GM19043 (cell line): ENCODE measurements around the gene OSBPL2.

Source experiments
- ATAC-seq: cut with Tn5 transposase; IDR thresholded peaks from one replicate; pipeline ENCODE4 v1.9.1; 2021; ENCODE audit warnings: low read depth; ENCODE audit not compliant: unreplicated experiment

OSBPL2 gene

DNA sequence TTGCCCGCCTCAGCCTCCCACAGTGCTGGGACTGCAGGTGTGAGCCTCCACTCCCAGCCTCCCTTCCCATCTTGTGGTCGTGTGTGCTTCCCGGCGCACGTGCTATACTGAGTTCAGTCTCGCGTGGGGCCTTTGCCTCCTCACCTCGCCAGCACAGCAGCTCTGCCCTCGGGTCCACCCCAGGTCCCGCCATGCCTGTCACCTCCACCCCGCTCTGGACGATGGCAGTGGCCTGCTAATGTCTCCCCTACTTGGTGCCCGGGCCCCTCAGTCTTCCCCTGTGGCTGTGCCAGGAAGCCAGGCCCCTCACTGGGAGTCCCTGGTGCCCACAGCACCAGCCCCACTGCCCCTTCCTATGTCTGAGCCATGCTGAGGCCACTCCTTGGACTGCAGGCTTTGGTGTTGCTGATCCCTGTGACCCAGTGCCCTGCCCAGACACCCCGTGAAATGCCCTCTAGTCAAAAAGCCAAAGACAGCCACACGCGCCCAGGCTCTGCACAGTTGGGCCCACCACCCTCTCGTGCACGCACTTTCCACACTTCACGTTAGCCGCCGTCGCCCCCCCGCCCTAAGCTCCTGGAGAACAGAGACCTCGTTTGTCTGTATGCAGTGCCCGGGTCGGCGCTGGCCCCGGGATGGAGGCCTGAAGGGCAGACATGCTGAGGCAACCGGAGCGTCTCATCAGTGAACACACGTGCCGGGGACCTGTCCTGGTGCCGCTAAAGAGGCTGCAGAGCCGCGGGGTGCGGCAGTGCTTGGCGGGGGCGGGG lies 32.5 kb upstream of the OSBPL2 start:
- no peak for ATAC-seq

DNA sequence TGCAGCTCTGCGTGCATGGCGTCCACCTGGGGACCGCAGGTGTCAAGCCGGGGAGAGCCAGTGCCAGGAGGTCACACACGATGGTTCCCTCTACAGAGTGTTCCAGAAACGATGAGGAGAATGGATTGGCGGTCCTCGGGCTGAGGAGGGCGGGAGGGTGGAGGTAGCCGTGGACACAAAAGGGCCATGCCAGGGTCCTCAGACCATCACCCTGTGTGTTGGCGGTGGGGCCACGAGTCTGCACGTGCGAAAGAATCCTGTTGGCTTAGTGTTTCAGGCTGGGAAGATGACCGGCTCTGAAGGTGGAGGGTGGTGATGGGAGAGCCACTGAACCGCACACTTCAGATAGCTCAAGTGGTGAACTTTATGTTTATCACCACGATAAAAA lies 31.9 kb upstream of the OSBPL2 start:
- ATAC-seq: no peak

DNA sequence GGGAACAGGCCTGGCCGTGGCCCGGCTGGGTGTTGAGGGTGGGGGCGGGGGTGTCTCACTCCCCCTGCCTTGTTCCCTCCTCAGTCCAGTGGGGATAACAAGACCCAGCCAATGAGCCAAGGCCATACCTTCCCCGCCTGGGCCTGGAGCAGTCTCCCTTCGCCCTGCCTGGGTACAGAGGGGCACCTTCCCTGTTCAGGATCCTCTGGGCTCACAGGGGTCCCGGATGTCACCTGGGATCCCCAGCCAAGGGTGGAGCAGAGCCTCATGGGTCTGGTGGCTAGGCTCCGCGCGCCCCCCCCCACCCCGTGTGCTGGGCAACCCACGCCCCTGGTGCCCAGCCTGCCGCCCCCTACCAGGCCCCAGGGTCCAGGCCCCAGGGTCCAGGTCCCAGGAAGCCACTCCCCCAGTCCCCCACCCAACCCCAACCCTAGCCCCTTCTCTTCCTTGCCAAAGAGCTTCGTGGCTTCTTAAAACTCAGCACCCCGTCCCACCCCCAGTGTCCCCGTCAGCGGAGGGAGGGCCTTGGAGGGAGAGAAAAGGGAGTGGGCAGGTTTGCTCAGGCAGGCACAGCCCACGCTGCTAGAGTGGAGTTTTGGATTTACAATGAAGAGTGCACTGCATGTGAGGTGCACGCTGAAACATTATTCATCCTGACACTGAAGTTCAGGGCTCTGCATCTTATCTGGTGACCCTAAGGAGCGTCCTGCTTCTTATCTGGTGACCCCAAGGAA lies 30.1 kb upstream of the OSBPL2 start:
- no peak for ATAC-seq

DNA sequence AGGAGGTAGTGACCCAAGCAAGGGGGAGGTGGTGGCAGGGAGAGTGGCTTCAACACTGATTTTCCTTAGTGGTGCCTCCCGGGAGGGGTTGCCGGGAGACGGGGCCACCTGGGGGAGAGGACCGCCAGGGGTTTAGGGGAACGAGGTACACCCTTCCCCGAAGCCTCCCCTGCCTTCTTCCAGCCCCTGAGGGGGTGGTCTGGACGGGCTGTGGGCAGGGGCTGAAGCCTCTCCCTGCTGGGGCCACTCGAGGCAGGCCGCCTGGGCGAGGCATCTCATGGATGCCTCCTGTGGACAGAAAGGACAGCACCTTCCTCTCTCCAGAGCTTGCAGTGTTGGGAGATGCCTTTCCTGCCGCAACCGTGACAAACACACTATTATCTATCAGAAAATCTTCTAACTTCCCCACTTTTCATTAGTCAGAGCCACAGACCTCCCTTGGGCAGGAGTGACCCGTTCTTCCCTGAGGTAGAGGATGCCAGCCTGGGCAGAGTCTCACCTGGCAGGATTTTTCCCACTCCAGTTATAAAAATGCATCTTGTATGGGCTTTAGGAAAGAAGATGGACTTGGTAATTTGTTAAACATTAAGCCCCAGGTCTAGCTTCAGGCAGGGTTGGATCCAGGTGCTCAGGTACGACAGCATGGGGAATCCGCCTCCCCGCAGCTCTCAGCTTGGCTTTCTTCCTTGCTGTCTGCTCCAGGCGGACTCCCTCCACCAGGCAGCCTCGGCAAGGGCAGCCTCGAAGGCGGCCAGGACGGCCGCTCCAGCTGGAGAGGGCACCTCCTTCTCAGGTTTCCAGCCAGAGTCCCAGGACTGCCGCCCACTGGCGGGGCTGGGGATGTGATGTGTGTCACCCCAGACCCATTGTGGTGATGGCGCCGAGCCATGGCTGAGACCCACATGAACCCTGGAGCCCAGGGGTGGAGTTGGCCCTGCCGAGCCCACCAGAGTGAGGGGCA lies 29.2 kb upstream of the OSBPL2 start:
- no peak for ATAC-seq

DNA sequence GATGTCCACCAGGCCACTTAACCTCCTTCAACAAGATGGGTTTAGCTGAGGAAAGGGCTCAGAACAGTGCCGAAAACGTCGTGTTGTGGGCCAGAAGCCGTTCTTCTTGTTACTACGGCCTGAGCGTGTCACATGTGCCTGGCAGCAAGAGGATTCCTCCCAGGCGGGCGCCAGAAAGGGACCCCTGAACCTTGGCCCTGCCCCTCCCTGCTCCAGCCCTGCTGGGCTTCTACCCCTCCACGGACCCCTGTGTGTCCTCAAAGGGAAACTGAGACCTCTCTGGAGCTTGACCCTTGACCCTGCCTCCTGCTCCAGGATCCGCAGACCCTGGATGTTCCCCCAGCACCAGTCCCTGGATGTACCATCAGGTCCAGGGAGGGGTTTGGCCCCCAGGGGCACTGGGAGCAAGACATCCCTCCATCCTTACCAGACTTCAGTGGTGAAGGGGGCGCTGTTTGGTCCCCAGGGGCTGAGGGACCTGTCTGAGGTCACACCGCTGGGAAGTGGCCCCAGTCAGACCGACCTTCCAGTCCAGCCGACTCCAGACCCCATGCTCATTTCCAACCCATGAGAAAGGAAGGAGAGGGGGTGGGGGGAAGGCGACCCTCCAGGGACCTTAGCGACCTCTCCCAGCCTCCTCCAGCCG lies 28.3 kb upstream of the OSBPL2 start:
- no peak for ATAC-seq

DNA sequence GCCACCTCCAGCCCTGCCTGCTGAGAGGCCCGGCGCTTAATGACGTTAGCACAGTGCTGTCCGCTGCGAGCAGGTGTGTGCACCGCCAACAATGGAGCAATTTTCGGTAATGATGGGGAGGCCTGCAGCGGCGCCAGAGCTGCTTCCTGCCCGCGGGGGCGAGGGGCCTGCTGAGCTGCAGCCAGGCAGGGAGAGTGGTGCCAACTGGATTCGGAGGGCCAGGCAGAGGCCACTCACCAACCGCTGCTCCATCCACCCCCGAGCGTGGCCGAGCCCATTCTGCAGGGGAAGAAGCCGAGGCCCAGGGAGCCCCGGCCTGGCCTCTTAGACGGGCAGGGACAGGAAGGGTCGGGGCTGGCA lies 27.8 kb upstream of the OSBPL2 start:
- no peak for ATAC-seq

DNA sequence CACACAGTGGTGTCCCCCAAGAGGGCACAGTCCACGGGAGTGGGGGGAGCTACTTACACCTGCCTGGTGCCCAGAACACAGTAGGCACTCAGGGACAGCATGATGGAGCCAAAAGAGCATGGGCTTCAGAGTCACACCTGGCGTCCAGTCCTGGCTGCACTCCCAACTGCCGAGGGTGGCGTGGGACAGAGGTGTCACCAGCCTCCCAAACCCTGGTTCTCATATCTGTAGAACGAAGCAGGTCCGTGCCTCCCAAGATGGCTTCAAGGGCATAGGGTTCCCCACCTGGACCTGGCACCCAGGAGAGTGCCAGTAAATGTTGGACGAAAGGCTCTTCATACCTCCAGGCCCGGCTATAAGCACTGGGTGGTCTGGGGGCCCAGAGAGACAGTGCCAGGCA lies 27.1 kb upstream of the OSBPL2 start:
- ATAC-seq: no peak

DNA sequence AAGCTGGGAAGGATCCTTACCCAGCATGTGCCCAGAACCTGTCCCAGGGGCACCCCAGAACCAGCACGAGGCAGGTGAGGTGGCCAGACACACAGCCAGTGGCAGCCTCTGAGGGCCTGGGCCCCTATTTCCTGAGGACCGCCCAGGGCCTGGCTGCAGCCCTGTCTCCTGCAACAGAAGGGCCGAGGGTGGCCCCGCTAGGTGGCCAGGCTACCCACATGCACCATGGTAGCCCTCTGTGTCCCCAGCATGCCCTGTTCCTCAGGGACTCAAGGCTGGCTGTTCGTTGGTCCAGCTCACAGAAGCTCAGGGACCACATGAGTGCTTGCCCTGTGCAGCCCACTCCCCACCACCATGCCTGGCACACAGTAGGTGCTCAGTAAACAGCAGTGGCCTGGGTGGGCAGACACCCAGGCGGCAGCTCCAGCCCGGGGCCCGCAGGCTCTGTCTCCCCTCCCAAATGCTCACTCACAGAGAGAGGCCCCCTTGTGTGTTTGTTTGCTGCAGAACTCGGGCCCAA lies 26.5 kb upstream of the OSBPL2 start:
- no peak for ATAC-seq

DNA sequence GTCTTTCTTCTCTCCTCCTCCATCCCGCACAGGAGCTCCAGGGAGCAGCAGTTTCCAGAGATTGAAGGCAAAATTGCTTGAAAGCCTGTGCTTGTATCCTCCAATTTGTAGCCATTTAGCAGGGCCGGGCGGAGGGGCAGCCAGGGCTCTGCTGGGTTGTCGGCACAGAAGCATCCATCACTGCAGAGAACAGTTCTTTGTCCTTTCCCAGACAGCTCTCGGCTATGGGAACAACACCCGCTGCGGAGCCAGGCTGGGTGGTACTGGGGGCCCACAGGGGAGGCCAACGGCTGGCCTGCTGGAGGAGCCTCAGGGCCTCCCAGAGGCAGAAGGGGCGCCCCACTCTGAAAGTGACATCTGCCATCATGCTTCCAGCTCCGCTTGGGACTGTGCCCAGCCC lies 26.0 kb upstream of the OSBPL2 start:
- no peak for ATAC-seq

DNA sequence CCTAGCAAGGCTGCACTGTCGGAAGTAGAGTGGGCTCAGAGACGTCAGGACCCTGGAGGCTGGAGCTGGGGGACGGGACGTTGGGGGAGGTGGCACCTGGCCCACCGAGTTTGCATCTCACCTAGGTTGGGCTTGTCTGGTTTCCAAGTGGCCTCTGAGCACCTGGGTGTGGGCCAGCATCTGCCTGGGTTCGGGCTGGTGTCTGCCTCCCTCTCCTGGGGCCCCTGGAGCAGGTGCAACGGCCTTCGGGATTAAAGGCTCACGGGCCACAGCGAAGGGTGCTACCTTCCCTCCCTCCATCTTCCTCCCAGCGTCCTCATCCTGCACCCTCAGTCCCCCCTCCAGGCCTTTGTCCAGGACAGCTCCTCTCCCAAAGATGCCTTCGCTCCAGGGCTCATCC lies 24.3 kb upstream of the OSBPL2 start:
- no peak for ATAC-seq

DNA sequence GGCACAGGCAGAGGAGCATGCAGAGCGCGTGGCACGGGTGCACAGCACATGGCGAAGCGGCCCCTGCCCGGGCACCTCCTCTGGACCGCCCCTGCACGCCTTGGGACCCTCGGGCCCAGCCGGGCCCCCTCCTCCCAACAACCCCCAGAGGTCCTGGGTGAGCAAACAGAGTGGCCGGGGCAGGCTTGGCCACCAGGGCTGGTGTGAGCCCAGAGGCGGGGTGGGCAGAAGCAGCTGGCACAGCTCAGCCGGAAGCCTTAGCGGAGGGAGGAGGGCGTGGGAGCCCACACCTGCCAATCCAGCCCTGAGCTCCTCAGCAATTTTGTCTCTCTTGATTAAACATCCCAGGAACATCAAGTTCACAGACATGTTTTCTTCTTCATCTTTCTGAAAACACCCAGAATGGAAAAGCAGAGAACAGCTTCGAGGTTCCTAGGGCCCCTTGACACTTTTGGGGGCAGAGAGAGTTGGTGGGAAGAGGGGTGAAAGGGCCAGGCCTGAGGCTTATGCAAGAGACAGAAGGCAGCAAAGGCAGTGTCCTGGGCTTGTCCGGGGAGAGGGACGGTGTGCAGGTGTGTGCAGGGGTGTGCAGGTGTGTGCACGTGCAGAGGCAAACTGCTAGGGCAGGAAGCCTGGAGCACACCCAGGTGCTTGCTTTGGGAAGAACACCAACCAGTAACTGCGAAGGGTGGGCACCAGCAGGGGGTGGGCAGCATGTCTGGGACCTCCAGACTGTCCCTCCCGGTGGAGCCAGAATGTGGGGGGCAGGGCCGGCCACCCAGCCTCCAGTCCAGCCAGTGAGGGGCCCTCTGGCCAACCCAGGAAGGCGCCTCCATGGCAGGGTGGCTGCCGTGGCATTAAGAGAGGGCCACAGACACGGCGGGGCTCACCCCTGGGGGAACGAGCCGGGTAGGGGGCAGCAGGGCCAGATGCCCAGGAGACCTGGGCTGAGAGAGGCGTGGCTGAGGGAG lies 23.0 kb upstream of the OSBPL2 start:
- no peak for ATAC-seq

DNA sequence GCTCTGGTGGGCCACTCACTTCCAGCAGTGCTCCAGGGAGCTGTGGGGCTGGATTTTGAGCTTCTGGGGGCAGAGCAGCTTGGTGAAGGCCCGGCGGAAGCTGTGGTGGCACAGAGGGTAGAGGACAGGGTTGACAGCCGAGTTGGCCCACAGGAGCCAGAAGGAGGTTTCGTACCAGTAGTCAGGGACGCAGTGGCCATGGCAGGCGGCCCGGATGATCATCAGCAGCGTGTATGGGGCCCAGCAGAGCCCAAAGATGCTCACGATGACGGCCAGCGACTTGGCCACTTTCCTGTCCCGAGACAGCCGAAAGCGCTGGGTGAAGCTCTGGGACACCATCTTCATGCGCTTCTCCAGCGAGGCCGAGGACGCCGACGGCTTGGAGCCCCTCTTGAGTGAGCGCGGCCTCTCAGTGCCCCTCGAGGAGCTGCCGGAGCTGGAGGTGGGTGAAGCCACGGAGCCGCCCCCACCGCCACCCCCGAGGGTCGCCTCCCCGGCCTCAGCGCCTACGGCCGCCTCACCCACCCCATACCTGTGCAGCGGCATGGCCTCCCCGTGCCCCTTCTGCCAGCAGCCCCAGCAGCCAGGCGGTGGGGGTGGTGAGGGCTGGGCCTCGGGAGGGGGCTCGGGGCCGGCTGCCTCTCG lies 22.2 kb upstream of the OSBPL2 start:
- no peak for ATAC-seq

DNA sequence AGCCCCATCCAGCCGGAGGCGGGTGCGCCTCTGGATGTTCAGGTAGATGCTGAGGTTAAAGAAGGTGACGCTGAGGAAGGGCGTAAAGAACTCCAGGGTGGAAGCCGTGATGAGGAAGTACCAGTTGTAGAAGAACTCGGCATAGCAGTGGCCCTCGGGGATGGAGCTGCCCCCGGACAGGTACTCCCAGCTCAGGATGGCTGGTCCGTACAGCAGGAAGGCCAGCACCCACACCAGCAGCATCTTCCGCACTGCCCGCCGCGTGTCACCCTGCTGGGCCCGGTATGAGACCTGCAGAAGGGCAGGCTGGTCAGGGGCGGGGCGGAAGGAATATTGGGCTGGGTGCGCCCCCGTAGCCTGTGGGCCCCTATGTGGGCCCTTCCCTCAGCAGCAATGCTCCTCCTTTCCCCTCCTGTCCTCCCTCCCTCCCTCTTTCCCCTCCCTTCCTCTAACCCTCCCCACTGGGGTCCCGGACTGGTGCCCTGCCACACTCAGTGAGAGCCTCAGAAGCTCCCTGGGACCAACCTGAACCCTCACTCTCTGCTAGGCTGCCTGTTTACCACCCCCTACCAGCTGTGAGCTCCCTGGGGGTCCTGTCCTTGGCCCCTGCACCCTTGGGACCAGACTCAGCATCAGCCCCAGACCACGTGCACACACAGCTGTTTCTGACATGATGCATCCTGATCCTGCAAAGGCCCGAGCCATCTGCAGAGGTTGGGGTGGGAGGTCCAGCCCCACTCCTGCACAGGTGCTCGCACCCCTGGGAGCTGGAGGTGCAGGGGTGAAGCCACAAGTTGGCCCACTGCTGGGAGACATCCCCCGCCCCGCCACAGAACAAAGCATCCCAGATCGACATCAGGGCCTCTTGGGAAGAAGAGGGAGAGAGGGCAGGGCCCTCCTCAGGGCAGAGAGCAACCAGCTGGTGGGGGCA lies 21.4 kb upstream of the OSBPL2 start:
- no peak for ATAC-seq

DNA sequence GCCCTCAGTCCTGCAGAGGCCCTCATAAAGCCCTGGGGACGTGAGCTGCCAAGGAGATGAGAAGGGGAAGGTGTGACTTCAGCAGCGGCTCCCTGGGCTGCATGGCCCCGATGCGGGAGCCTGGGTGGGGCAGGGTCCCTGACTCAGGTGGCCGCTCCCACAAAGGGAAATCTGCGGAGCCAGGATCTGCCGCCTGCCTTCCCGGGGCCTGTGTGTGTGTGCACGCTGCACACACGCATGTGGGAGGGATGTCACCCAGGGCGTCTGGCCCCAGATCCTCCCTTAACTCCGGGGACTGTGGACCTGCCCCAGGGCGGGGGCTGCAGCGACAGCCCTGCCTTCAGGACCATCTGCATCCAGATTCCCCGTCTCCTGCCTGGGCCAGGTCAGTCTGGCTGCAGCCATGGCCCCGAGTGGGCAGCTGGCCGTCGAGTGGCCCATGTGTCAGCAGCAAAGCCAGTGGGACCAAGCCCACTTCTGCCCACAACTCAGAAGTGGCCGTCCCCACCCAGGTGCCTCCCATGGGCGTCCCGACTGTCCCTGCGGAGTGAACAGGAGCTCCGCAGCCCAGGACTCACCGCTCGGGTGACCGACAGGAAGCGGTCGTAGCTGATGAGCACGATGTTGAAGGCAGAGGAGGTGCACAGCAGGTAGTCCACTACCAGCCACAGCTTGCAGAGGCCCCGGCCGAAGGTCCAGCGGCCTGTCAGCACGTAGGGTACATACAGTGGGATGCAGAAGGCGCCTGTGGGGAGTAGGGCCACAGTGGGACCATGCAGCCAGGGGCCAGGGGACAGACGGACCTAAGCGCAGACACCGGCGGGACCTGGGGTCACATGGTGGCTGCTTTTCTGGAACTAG lies 20.2 kb upstream of the OSBPL2 start:
- no peak for ATAC-seq

DNA sequence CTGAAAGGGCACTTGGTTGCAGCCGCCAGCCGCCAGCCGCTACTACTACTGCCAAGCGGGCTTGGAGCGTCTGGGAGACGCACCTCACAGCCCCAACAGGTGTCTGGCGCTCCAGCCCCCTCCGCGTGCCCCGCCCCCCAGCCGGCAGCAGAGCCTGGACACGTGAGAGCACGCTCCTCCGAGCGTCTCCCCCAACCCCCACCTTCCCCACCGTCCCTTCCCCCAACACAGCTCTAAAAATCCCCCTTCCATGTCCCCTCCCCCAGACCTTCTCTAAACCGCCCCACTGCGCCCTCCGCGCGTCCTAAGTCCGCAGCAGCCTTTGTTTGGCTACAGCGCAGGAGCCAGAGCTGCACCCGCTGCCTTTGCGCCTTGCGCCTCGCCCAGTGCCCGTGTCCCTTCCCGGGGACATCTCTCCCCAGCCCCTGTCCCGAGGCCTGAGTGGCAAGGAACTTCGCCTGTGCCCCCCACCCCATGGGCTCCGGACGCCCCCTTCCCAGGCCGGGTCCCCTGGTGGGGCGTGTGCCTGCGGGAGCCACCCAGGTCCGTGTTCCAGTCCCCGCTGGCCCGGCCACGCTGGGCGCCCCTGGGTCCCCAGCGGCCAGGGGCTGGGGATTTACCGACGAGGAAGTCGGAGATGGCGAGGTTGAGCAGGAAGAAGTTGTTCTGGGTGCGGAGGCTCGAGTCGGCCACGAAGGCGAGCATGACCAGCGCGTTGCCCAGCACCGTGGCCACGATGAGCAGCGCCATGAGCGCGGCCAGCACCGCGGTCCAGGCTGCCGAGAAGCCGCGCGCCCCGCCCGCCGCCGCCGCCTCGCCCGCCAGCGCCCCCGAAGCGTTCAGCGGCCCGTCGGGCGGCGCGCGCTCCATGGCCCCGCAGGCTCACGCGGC lies 19.0 kb upstream of the OSBPL2 start:
- ATAC-seq: no peak
